ENCODE data around the gene RFNG.

Gene RFNG

DNA sequence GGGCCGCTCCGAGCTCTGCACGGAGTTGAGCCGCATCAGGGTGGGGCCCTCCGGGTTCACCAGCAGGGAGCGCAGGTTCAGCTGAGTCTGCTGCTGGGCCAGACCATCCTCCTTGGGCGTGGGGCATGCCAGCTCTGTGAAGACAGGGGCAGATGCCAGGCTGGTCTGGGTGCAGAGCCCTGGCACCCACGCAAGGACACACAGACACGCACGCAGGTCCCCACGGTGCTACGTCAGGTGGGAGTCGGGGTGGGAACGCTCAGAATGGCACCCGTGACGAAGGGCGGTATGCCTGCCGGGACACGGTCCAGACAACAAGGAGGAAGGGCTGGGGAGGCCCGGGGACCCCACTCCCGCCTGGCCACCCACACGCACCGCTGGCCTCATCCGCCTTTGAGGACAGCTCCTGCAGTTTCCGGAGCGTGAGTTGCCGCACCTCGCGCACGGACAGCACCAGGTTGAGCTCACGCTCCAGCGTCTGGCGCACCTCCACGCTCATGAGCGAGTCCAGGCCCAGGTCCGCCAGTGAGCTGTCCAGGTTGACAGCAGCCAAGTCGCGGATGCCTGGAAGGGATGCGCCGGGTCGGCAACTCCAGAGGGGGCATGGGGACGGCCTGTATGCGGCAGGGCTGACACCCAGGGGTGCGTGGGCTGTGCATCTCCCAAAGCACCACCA, 29.3 kb upstream of the RFNG start:
- Mint-ChIP-seq H3K4me1 (peaks cover 11% of the 10 kb centered on the region), H3K27ac (no peak overlapping the region), H3K27me3 (ENCODE audit: low read depth, poor library complexity) (peaks cover 3% of the 10 kb centered on the region), H3K4me3 (no peak overlapping the region), H3K9me3 (no peaks in the 10 kb centered on the region), H3K36me3 (ENCODE audit: low read depth) (peaks cover 5% of the 10 kb centered on the region)
- no peak for DNase-seq
- TF ChIP-seq, protein P1, sequence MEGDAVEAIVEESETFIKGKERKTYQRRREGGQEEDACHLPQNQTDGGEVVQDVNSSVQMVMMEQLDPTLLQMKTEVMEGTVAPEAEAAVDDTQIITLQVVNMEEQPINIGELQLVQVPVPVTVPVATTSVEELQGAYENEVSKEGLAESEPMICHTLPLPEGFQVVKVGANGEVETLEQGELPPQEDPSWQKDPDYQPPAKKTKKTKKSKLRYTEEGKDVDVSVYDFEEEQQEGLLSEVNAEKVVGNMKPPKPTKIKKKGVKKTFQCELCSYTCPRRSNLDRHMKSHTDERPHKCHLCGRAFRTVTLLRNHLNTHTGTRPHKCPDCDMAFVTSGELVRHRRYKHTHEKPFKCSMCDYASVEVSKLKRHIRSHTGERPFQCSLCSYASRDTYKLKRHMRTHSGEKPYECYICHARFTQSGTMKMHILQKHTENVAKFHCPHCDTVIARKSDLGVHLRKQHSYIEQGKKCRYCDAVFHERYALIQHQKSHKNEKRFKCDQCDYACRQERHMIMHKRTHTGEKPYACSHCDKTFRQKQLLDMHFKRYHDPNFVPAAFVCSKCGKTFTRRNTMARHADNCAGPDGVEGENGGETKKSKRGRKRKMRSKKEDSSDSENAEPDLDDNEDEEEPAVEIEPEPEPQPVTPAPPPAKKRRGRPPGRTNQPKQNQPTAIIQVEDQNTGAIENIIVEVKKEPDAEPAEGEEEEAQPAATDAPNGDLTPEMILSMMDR (IDR thresholded peaks at IDR 0.05) = no peak

DNA sequence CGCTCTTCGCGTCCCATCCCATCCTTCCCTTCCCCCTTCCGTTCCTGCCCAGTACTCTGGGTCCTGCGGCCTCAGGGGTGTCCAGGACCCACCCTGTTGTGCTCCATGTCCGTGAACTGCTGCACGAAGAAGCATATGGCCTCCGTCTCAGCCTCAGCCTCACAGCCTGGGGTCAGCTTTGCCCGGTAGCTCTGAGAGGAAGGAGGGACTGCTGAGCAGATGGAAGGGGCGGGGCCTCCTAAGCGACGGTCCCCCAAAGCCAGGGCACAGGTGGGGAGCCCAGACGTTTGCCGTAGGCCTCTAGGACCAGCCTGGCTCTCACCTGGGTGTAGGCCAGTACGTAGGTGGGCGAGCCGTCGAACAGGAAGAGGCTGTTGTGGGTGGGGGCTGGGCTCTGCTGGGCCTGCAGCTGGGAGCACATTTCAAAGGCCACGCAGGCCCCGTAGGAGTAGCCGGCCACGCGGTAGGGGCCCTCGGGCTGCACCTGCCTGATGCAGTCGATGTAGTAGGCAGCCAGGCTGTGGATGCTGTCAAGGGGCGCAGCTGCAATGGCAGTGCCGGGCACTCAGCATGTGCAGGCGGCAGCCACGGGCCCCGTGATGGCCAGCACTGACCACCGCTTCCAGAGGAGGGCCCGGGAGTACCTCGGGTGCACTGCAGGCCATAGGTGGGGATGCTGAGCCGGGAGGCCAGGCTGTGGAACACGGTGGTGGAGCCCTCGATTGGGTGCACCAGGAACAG, 28.6 kb upstream of the RFNG start:
- peaks cover 11% of the 10 kb centered on the region for H3K4me1 Mint-ChIP-seq
- no peak for DNase-seq
- H3K27me3 Mint-ChIP-seq (ENCODE audit: low read depth, poor library complexity) = peaks cover 3% of the 10 kb centered on the region
- H3K36me3 Mint-ChIP-seq (ENCODE audit: low read depth) = peaks cover 5% of the 10 kb centered on the region
- no peak overlapping the region for H3K27ac Mint-ChIP-seq
- no peak overlapping the region for H3K4me3 Mint-ChIP-seq
- TF ChIP-seq, protein P1 (IDR thresholded peaks at IDR 0.05) = no peak
- H3K9me3 Mint-ChIP-seq = no peaks in the 10 kb centered on the region

DNA sequence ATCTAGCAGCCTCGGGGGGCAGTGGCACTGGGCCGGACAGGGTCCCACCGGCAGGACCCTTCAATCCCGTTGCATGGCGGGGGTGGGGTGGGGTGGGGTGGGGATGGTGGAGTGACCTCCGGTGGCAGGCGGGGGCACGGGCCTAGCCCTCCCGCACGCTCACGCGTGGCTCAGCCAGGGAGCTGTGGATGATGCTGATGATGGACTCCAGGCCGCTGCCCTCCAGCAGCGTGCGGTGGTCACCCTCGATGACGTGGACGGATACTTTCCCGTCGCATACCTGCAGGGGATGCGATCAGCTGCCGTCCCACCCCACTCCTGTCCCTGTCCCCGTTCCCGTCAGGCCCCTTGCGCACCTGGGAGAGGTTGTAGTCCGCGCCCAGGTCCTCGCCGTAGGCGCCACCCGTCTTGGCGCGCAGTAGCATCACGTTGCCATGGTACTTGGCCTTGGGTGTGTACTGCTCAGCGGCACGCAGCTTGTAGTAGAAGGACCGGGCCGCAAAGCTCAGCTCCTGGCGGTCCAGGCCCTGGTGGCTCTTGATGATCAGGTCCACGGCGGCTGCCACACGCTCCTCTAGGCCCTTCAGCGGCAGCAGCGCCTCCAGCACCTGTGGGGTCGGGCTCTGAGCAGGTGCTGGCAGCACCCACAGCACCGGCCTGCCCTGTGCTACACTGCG, 27.5 kb upstream of the RFNG start:
- Mint-ChIP-seq H3K4me1 (peaks cover 11% of the 10 kb centered on the region), H3K9me3 (peaks cover 4% of the 10 kb centered on the region), H3K36me3 (ENCODE audit: low read depth) (peaks cover 5% of the 10 kb centered on the region), H3K27me3 (ENCODE audit: low read depth, poor library complexity) (peaks cover 9% of the 10 kb centered on the region), H3K27ac (no peak overlapping the region), H3K4me3 (no peak overlapping the region)
- no peak for DNase-seq
- TF ChIP-seq, protein P1 (IDR thresholded peaks at IDR 0.05) = no peak

DNA sequence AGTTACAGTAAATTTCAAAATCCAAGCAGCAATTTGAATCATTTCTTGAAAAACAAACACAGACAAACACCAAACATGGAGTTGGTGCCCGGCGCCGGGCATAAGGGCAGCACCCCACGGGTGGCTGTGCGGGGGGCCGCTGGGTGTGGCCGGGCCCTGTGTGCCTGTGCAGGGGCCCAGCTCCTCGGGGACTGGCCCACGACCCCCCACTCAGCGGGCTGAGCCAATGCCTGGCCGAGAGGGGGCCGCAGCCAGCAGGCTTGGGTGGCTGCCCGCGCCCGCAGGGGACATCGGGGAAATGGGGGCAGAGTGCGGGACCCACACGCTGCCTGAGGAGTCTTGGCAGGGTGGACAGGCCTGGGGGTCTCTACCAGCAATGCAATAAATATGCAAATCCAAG, 26.8 kb upstream of the RFNG start:
- Mint-ChIP-seq H3K4me3 (no peak overlapping the region), H3K36me3 (ENCODE audit: low read depth) (peaks cover 5% of the 10 kb centered on the region), H3K4me1 (peaks cover 11% of the 10 kb centered on the region), H3K27ac (peak overlapping the region; percentile 41), H3K9me3 (peaks cover 10% of the 10 kb centered on the region), H3K27me3 (ENCODE audit: low read depth, poor library complexity) (peaks cover 12% of the 10 kb centered on the region)
- TF ChIP-seq, protein P1 (IDR thresholded peaks at IDR 0.05) = no peak
- DNase-seq = no peak

DNA sequence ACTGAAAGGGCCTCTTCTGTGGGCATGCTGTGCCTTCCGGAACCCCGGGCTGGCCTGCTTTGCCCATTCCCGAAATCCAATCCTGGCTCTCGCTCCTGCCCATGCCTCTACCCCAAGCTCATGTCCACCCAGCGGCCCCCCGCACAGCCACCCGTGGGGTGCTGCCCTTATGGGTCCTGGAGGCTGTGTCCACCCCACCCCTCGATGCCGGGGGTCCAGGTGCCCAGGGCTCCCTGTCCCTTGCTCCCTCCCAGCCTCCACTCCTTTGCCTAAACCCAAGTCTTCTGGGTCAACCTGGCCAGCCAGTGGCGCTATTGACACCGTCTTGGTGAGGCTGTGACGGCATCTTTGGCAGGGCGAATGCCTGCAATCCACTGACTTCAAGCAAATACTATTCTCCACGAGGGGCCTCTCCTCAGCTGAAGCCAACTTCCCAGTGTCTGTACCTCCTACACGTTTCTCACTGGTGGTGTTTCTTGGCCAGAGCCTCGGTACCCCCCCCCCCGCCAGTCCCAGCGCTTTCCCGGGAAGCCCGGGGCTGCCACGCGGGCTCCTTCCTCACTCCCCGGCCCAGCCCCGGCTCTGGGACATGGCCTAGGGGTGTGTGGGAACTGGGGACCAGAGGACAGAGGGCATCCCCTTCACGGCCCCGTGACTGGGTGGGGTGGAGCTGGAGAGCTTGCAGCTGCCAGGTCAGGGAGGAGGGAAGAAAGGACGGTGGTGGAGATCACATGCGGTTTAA, 26.2 kb upstream of the RFNG start:
- peaks cover 17% of the 10 kb centered on the region for H3K27me3 Mint-ChIP-seq (ENCODE audit: low read depth, poor library complexity)
- H3K9me3 Mint-ChIP-seq = peaks cover 12% of the 10 kb centered on the region
- peaks cover 11% of the 10 kb centered on the region for H3K4me1 Mint-ChIP-seq
- peaks cover 5% of the 10 kb centered on the region for H3K36me3 Mint-ChIP-seq (ENCODE audit: low read depth)
- DNase-seq = no peak
- TF ChIP-seq, protein P1 (IDR thresholded peaks at IDR 0.05) = no peak
- no peak overlapping the region for H3K4me3 Mint-ChIP-seq
- peak overlapping the region; percentile 41 for H3K27ac Mint-ChIP-seq

All from nephron progenitor cell (in vitro differentiated cells).